ENCODE data around the gene GALNT7. TPM values are rescaled to one million over a fixed set of nuclear protein-coding genes. Genes with fewer than 3 reads are reported as not detected.

GALNT7 gene
- total RNA-seq, 4 donors from 2014 or later = 31.4 to 124 (median 105) TPM

DNA sequence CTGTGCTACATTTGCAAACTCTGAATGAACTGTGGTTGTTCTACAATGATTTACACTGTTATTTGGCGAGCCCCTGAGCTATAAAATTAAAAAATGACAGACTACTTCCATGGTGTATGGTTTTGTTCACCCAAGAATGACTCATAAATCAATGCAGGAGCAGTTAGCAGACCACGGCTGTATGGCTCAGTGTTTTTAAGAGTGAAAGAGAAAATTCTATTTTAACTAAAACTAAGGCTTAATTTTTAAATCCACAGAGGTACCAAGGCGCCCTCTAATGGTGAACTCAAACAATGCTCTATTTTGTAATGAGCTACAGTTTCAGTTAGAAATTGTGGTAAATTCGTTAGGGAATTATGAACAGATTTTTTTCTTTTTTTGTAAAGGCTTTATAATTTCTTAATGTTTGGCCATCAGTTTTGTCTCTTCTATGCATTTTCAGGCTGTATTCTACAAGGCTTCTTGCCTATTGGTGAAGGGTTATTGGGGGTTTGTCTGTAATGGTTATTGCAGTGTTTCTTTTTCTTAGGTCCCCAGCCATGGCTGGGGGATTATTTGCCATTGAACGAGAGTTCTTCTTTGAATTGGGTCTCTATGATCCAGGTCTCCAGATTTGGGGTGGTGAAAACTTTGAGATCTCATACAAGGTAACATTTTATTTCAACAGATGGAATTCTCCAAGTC, 133.0 kb downstream of the GALNT7 start:
- WGBS, 2 donors (ENCODE audit: low coverage in 1 of 2) = 35 to 37% methylated on average over 5 of the region's 5 CpGs
- Histone ChIP-seq H3K27ac (no peak overlapping the region), H3K4me1 (peaks cover 0 to 10% (median 1%) of the 10 kb centered on the region in 4 donors), H3K36me3 (peaks cover 0 to 15% (median 2%) of the 10 kb centered on the region in 4 donors), H3K4me3 (no peak overlapping the region), H3K27me3 (no peaks in the 10 kb centered on the region), H3K9me3 (no peaks in the 10 kb centered on the region)
- no peak for DNase-seq
- intact Hi-C loops (cut with DNase I; ENCODE audit: low total_unique reads) = no loop called here
- no peak for TF ChIP-seq POLR2AphosphoS5 (IDR thresholded peaks at IDR 0.05)
- TF ChIP-seq, protein P1, sequence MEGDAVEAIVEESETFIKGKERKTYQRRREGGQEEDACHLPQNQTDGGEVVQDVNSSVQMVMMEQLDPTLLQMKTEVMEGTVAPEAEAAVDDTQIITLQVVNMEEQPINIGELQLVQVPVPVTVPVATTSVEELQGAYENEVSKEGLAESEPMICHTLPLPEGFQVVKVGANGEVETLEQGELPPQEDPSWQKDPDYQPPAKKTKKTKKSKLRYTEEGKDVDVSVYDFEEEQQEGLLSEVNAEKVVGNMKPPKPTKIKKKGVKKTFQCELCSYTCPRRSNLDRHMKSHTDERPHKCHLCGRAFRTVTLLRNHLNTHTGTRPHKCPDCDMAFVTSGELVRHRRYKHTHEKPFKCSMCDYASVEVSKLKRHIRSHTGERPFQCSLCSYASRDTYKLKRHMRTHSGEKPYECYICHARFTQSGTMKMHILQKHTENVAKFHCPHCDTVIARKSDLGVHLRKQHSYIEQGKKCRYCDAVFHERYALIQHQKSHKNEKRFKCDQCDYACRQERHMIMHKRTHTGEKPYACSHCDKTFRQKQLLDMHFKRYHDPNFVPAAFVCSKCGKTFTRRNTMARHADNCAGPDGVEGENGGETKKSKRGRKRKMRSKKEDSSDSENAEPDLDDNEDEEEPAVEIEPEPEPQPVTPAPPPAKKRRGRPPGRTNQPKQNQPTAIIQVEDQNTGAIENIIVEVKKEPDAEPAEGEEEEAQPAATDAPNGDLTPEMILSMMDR (IDR thresholded peaks at IDR 0.05) = peak; percentile 65 to 79 (median 68)
- no peak for TF ChIP-seq POLR2A (IDR thresholded peaks at IDR 0.05)
- TF ChIP-seq EP300 (IDR thresholded peaks at IDR 0.05; ENCODE audit: low read depth) = no peak
- in situ Hi-C loops (cut with MboI; ENCODE audit: low pct_ligation_motif_present in 1 of 4, low pct_unique_long_range_greater_than_20kb in 1 of 4, low sequenced_read_pairs in 3 of 4) = no loop called here

DNA sequence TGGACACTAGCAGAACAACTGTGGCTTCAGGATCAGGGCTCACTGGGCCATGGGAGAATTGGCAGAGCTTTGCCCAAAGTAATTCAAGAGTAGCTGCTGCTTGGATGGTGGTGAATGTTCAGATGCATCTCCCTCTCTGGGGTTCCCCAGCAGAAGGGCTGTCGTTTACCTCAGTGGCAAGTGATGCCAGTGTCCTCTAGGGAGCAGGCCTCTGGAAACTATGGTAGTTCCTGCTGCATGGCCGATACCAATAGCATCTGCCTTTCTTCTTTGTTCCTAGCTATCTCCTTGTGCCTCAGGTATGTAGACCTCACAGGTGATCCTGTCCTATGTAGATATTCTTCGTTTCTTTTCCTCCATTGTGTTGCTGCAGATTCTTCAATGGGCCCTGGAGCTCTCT, 139.2 kb downstream of the GALNT7 start:
- WGBS, 2 donors (ENCODE audit: low coverage in 1 of 2) = 95 to 100% methylated on average over 1 to 3 of the region's 3 CpGs
- Histone ChIP-seq H3K9me3 (no peaks in the 10 kb centered on the region), H3K36me3 (peaks cover 0 to 10% (median 2%) of the 10 kb centered on the region in 4 donors), H3K27ac (no peak overlapping the region), H3K4me1 (no peaks in the 10 kb centered on the region), H3K4me3 (no peak overlapping the region), H3K27me3 (no peaks in the 10 kb centered on the region)
- intact Hi-C loops (cut with DNase I; ENCODE audit: low total_unique reads) (no loop called here), in situ Hi-C loops (cut with MboI; ENCODE audit: low pct_ligation_motif_present in 1 of 4, low pct_unique_long_range_greater_than_20kb in 1 of 4, low sequenced_read_pairs in 3 of 4) (no loop called here)
- DNase-seq = no peak
- no peak for TF ChIP-seq EP300 (IDR thresholded peaks at IDR 0.05; ENCODE audit: low read depth)
- TF ChIP-seq, protein P1 (IDR thresholded peaks at IDR 0.05) = no peak
- no peak for TF ChIP-seq POLR2A (IDR thresholded peaks at IDR 0.05)
- TF ChIP-seq POLR2AphosphoS5 (IDR thresholded peaks at IDR 0.05) = no peak

DNA sequence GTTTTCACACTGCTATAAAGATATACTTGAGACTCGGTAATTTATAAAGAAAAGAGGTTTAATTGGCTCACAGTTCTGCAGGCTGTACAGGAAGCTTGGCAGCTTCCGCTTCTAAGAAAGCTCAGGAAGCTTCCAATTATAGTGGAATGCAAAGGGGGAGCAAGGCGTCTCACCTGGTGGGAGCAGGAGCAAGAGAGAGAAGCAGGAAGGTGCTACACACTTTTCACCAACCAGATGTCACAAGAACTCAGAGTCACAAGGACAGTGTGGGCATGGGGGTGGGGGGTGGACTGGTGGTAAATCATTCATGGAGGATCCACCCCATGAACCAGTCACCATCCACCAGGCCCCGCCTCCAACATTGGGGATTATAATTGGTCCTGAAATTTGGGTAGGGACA, 142.8 kb downstream of the GALNT7 start:
- in situ Hi-C loops (cut with MboI; ENCODE audit: low pct_ligation_motif_present in 1 of 4, low pct_unique_long_range_greater_than_20kb in 1 of 4, low sequenced_read_pairs in 3 of 4) (loop anchor here in 3 of 4 donors (5.0 to 10.0 kb wide), 2 partner anchors 96 to 103 kb away; no protein-coding TSS in a partner anchor), intact Hi-C loops (cut with DNase I; ENCODE audit: low total_unique reads) (no loop called here)
- Histone ChIP-seq H3K9me3 (no peaks in the 10 kb centered on the region), H3K27ac (no peak overlapping the region), H3K36me3 (no peaks in the 10 kb centered on the region), H3K4me3 (no peak overlapping the region), H3K27me3 (no peaks in the 10 kb centered on the region), H3K4me1 (no peaks in the 10 kb centered on the region)
- WGBS, 2 donors (ENCODE audit: low coverage in 1 of 2) = 81 to 100% methylated on average over 2 to 4 of the region's 4 CpGs
- DNase-seq = no peak
- TF ChIP-seq POLR2AphosphoS5 (IDR thresholded peaks at IDR 0.05) = no peak
- no peak for TF ChIP-seq POLR2A (IDR thresholded peaks at IDR 0.05)
- TF ChIP-seq, protein P1 (IDR thresholded peaks at IDR 0.05) = no peak
- no peak for TF ChIP-seq EP300 (IDR thresholded peaks at IDR 0.05; ENCODE audit: low read depth)

DNA sequence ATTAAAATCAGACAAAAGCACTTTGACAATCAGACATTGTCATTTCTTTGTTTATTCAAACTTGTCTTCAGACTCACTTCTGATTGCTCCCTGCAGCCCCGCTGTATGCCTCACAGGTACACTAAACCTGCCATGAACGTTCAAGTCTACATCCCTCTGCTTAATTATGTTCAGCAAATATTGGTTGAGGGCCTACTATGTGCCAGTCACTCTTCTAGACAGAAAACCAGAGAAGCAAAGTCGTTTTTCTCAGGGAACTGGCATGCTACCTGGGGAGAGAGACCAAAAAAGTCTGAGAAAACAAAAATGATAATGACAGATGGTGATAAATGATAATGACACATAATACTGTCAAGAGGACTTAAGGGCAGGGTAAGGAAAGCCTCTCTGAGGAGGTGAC, 146.1 kb downstream of the GALNT7 start:
- H3K9me3 ChIP-seq = no peaks in the 10 kb centered on the region
- in situ Hi-C loops (cut with MboI; ENCODE audit: low pct_ligation_motif_present in 1 of 4, low pct_unique_long_range_greater_than_20kb in 1 of 4, low sequenced_read_pairs in 3 of 4) = loop anchor here (5.0 to 10.0 kb wide), 3 partner anchors 93 to 103 kb away; no protein-coding TSS in a partner anchor
- no peak overlapping the region for H3K27ac ChIP-seq
- no peak overlapping the region for H3K4me3 ChIP-seq
- intact Hi-C loops (cut with DNase I; ENCODE audit: low total_unique reads) = loop anchor here (5.0 kb wide), 1 partner anchor 103 kb away; no protein-coding TSS in a partner anchor
- WGBS, 2 donors (ENCODE audit: low coverage in 1 of 2) = 85 to 90% methylated on average over 3 of the region's 3 CpGs
- DNase-seq = no peak
- H3K4me1 ChIP-seq = no peaks in the 10 kb centered on the region
- TF ChIP-seq EP300 (IDR thresholded peaks at IDR 0.05; ENCODE audit: low read depth) = no peak
- TF ChIP-seq, protein P1 (IDR thresholded peaks at IDR 0.05) = no peak
- no peak for TF ChIP-seq POLR2A (IDR thresholded peaks at IDR 0.05)
- no peak for TF ChIP-seq POLR2AphosphoS5 (IDR thresholded peaks at IDR 0.05)
- peaks cover 0 to 4% (median 0%) of the 10 kb centered on the region in 4 donors for H3K36me3 ChIP-seq
- H3K27me3 ChIP-seq = no peaks in the 10 kb centered on the region
